ENCODE measurements around the gene CASZ1.

Gene CASZ1

DNA sequence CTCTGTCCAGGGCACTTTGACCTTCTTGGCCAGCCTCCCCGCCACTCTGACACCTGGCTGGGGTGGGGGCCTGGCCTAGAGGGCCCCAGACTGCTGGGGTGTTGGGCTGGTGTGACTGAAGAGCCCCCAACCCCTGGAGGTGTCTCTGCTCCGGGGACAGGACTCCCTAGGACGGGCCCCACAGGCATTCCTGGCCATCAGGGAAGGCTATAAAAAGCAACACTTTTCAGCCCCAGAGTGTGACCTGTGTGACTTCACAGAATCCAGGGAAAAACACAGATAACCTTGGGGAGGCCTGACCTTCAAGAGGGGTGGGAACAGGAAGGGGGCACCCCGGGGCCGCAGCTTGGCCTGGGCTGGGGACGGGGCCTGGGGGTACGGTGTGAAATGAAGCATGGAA lies 24.0 kb upstream of the CASZ1 start:
- DNase-seq = no peak

DNA sequence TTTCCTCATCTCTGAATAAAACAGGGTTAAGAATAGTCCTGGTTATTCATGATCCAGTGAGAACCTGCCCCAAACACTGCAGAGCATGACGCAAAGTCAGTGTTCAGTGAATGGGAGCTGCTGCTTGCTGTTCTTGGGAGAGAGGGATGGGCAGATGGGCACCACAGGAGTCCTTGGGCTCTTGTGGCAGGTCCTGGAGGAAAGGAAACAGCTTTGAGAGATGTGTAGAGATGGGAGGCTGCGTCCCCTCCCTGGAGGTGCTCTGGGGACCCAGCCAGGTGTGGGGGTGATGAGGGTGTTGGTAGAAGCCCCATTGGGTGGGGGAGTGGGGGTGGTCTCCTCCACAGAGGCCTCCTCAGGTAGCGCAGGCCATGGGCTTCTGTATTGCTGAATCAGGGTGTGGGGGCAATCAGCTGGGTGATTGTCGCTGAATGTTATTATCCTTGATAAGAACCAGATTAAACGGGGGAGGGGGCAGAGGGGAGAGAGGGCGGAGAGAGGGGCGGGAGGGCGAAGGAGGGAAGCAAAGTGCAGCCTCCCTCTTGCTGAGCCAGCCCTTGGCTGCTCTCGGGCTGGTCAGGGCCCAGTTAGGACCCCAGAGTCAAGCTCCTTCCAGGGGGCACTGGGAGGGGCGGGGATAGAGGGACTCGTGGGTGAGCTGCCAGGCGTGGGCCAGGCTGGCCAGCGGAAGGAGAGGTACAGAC lies 22.9 kb upstream of the CASZ1 start:
- no peak for DNase-seq

DNA sequence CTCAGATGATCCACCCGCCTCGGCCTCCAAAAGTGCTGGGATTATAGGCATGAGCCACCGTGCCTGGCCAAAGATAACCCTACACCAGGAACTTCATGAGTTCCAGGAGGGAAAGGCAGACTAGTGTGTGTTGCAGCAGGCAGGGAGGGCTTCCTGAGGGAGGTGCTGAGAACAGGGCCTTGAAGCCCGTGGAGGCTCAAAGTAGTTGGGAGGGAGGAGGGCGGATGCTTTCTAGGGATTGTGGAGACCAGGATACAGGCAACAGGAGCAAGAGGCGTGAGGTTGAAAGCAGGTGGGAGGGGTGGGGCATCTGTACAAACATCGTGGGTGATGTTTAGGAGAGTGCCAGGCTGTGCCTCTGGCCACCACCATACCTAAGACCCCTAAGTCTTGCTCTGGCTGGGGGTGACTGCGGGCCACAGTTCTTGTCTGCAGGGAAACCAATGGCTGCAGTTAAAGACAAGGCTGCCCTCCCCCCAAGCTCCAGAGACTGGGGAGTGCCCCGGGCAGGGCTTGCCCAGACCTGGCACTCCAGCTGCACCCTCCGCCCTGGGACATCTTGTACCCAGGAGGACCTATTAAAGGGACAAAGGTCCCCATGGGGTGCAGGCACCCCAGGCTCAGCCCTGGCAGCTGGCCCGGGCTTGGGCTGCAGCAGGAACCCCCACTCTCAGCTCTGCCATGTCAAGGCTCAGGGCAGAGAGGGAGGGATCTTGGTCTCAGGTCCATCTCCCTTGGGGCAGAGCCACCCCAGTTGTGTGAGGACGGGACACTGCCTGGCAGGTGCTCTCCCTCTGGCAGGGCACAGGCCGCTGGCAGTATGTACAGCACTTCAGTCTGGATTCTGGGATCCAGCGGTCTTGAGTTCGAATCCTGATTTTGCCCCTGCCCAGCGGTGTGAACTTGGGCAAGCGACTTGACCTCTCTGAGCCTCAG lies 22.1 kb upstream of the CASZ1 start:
- no peak for DNase-seq

DNA sequence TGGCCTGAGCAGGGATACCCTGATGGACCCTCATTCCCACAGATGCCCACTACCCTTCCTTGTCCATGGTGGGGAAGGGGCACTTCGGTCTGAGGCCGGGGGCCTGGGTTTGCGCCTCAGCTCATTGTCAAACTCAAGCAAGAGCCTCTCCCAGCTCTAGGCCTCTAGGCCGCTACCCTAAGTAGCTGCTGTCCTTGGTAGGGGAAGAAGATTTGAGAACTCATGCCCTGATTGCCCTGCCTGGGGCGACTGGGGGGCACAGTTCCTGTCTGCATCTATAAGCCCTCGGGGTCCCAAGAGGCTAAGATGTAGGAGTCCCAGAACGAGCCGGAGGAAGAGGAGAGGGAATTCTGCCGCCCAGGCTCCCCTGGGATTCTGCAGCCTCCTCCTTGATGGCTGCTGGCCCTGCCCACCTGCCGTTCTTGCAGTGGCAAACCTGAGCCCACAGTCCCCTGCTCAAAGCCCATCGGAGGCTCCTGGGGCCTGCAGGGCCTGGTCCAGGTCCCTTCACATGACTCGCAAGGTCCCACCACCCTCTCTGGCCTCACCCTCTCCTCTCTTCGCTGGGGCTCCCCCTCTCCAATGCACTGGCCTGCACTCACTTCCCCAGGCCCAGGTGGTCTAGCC lies 20.4 kb upstream of the CASZ1 start:
- DNase-seq = no peak

DNA sequence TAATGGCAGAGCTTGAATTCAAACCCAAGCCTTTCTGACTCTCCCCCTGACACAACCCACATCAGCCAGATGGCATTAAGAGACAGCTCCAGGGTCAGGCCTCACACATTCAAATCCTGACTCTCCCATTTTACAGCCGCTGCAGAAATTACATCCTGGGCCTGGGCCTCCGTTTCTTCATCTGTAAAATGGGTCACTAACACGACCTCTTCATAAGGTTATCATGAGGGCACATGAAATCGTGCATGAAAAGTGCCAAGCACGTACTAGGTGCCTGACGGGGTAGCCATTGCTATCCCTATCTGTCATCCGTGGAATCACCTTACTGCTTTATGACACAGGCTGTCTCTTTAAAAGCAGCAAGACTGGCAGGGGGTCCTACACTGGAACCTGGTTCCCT lies 19.8 kb upstream of the CASZ1 start:
- no peak for DNase-seq

DNA sequence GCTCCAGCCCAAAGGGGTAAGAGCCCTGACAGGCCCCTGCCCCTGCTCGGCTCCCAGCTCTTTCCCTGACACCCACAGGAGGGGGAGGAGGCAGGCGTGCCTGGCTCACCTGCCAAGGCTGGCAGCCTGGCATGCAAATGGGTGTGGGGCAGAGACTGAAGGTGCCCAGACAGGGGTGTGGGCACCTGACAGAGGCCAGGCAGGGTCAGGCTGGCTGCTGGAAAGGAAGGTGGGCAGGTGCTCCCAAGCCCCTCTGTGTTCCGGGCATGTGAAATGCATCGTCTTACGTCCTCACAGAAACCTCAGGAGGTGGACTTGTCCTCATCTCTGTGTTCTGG lies 19.4 kb upstream of the CASZ1 start:
- DNase-seq = no peak

DNA sequence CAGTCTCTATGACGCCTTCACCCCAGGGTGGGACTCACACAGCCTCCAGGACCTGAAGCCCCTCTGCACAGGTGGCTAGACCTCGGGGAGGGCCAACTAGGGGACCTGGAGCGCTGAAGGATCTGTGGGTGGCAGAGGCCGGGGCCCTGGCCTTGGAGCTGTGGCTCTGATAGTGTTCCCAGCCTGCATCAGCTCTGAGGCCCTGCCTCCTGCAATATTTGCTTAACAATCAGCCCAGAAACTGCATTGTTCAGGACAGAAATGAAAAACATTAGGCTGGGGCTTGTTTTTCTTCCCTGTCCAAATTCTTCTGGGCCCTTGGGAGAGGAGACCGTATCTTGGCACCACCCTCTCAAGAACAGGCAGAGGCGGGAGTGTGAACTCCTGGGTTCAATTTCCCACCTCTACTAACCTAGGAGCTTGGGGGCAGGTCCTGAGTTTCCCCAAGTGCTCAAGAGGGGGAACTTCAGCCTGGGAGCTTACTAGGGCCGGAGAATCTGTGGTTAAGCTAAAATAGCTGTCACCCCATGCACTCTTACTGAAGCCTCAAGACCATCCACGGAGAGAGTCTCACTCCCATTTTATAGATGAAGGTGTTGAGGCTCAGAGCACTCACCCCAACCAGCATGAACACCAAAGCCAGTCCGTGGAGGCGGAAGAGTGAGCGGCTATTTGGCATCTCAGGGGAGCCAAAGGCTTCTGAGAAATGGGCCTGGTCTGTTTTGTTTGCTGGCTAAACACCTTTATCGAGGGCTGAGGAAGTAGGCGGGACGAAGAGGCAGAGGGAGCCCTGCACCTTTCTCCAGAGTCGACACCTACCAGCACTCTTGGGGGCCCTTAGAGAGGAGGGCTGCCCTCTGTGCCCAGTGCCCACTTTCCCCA lies 18.8 kb upstream of the CASZ1 start:
- no peak for DNase-seq

DNA sequence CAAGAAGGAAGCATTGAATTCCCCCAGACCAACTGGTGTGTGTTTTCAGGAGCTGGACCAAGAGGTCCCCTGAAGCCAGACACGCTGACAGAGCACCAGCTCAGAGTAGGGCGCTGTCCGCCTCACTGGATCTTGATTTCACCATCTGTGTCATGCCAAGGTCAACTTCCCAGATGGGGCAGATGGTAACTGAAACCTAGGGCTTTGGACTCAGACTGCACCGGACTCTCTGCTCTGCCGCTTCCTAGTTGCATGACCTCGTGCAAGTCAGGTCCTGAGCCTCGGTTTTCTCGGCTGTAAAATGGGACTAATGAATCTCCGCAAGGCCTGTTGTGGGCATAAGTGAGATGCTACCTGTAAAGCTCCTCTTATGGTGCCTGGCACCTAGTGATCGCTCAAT lies 17.9 kb upstream of the CASZ1 start:
- no peak for DNase-seq

DNA sequence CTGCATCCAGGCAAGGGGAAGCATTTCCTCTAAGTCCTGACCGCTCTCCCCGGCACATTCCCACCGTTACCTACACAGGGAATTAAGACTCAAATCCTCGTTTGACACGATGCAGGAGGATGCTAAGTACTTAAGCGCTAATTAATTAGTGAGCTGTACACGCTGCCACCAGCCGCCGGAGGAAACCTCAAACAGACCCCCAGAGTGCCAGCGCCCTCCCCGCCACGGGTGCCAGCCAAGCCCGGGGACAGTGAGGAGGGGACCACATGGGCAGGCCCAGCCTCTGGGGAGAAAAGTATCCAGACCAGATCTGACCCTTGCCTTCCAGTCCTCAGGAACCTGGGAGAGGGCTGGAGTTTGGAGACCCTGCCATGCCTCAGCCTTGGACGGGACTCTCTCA lies 17.4 kb upstream of the CASZ1 start:
- no peak for DNase-seq

DNA sequence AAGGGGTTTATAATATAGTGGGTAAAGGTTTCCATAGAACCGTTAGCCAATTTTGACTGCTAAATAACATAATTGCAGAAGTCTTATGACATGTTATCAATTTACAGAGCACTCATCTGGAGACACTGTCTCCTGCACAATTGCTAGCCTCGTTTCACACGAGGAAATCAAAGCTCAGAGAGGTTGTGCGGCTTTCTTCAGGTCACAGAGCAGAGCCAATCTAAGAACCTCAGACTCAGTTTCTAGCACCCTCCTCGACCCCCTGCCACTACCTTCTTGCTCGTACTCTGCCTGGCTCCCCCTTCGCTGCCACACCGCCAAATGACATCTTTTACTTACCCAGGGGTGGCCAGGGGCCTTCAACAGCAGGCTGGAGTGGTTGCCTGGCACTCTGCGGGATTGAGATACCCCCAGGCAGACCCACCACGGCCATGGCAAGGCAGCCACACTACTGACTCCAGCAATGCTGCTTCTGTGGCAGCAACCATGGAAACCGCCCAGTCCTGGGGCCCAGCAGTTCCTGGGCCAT lies 16.0 kb upstream of the CASZ1 start:
- DNase-seq = no peak

DNA sequence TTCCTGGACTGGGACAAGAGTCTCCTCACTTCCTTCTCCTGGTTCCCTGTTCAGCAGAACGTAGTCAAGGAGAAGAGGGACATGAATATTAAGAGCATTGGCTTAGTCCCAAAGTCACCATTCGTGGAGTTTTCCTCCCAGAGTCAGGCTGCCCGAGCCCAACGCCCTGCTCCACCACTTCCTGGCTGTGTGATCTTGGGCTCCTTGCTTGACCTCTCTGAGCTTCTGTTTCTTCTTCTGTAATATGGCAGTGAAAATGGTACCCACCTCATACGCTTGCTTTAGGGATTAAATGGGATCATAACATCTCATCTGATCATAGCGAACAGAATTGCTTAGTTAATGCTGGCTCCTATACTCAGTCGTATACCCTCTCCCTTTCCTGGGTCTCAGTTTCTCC lies 12.0 kb upstream of the CASZ1 start:
- no peak for DNase-seq

DNA sequence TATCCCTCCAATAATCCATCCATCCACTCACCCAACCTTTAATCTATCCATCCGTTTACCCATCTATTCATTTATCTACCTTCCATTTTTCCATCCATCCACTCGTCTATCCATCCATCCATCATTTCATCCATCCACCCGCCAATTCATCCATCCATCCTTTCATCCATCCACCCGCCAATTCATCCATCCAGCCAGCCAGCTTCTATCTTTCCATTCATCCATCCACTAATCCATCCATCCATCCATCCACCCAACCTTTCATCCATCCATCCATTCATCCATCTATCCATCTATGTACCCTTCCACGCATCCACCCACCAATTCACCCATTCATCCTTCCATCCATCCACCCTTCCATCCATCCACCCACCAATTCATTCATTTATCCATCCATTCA lies 10.5 kb upstream of the CASZ1 start:
- DNase-seq = no peak

DNA sequence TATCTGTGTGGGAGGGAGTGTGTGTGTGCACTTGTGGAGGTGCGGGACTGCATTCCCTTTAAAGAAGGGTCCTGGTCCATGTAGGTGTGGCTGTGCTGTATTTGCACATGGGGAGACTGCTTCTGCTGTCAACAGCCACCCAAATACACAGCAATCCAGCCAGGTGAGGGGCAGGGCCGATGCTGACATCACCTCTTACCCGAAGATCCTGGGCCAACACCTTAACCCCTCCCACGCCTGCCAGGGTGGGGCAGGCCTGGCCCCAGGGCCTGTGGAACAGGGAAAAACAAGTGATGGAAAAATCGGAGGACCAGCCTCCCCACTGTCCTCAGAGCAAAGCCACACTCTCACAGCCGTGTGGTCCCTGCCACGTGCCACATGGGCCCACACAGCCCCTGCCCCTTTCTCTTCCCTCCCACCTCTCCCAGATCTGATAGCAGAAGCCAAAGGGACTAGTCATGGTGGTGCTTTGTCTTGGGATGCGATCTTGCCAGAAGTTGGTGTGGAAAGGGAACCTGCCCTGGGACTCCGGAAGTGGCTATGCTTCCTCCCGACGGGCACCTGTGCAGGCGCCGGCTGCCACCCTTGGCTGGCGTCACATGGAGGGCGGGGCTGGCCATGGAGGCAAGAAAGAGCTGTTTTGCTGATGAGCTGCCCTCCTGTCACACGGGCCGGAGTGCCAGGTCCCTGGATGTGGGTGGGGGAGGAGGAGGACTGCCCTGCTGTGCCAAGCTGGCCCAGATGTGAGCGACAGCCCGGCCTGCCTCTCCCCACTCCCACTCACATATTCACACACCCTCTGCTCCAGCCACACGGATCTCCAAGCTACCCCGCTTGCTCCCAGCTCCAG lies 7.8 kb upstream of the CASZ1 start:
- no peak for DNase-seq

DNA sequence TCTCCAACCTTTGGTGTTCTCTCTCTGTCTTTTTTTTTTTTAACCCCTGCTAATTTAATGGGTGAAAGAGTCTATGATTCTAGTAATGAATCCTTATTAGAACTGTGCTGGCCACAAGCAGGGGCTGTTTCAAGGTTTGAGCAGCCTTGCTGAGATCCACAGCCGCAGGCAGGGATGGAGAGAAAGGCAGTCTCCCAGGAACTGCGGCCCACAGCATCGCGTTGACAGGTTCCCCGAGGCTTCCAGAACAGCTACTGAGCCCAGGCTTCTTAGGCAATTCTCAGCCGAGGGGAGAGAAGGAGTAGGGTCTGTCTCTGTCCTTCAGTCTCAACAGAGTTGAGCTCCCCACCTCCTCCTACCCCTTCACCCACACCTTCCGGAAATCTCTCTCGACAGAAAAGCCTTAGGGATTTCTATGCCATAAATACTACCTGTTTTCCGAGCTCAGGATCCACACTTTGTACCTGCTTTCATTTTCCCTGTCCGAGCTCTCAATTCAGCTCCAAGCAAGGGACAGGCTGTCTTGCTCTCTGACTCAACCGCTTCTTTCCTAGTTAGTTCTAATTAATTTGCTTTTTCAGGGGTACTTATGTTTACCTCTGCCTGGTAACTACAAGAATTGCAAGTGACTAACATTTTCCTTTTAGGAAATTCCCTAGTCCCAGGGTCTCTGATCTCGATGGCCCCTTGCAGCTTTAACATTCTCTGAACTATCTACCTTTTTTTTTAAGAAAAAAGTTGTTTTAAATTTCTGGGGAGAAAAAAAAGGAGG lies 6.7 kb upstream of the CASZ1 start:
- DNase-seq = no peak

DNA sequence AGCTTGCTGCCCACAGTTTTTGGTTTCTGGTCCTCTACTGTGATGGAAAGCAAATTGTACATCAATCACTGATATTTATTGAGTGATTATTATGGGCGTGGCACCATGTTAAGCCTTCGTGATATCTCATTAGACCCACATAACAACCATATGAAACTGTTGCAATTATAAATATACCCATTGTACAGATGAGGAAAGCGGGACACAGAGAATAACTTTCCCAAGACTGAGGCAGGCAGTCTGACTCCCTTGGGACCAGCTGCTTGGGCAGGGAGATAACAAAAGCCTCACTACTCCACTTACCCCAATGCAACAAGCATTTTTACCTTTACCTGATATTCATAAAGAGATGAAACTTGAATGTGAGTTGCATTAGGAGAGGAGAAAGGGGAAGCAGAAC lies 4.3 kb upstream of the CASZ1 start:
- no peak for DNase-seq

DNA sequence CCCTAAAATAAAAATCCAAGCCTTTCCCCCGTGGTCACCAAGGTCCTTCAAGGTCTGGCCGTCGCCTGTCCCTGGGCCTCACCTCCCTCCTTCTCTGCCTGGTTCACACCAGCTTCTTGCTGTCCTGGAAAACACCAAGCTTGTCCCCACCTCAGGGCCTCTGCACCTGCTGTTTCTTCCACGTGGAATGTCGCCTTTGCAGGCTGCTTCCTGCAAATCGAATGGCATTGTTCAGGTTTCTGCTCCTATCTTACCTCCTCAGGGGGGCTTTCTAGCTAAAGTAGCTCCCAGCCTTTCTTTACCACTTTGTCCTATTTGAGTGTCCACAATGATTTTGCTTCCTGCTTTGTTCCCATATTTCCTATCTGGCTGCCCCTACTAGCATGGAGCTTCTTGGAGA lies 3.3 kb upstream of the CASZ1 start:
- DNase-seq = no peak

DNA sequence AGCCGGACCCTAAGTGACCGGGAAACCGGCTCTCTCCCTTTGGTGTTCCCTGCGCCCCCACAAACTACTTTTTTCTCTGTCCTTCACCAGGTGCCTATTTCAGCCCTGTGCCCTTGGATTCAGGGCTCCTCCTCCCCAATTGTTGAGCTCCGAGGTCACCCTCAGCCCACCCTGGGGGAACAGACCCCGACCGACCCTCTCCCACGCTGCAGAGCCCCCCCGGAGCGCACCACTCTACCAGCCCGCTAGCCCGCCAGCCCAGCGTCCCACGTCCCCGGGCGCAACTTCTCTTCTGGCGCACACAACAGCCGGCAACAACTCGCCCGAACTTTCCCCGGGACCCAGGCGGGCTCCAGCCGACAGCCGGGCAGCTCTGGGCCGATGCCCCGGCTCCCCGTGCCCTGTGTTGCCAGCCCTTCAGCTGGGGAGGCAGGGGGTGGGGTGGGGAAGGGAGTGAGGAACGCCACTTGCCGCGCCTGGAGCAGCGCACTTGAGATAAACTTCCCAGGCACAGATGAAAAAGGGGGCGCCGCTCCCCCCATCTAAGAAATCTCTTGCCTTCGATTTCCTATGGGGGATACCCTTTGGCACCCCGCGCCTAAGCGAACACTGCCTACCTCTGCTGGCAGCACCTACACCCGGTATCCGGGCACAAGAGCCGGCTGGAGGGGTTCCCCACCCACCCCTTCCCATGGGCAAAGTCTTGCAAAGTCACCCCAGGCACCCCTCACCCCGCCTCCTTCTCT lies 997 bp downstream of the CASZ1 start:
- no peak for DNase-seq

DNA sequence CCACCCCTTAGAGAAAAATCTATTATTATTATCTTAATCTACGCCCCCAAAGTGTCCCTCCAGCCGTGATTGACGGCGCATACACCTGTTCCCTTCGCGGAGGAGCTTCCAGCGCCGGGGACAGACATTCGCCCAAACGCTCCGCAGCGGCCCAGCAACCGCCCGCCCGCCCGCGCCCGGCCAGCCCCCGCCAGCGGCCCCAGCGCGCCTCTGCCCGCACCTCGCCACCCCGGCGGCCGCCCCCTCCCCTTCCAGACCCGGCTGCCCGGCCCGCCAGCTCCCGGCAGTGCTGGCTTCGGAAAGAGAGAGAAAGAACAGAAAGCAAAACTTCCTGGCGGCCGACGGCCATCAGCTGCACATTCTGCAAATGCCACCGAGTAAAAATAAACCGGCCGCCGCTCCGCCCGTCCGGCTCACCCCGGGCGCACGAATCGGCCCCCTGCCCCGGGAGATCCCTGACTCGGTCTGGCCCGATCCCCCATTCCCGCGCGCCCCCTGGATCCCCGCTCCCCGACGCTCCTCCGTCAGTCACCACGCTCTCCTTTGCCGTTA lies 1.6 kb downstream of the CASZ1 start:
- DNase-seq = peak in 1 of 2 experiments; percentile 18

DNA sequence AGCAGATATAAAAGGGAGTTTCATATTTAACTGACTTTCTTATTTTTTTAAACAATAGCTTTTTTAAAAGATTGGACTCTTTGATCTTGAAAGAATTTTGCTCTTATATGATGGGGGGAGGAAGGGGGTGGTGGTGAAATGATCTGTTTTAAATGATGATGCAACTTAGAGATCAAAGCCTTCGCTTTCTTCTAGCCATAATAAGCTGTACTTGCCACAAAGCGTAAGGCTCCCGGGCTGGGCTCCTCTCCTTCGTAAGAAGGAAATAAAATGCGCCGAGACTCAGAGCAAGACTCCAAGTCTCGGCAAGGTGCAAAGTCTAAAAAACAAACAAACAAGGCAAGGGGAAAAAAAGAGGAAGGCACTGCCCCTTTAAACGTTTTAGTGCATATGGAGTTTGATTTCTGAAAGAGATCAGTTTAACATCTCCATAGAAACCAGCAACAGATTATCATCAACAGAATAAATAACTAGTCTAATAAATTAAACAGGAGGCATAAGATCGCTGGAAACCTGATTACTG lies 3.3 kb downstream of the CASZ1 start:
- peak in 1 of 2 experiments; percentile 26 for DNase-seq

Measured in SW 1271 (cell line).